Left ventricle myocardium inferior (tissue), 1 donor: ENCODE data around the gene CNOT2. TPM values are rescaled to one million over a fixed set of nuclear protein-coding genes. Genes with fewer than 3 reads are reported as not detected.

Experiments
- DNase-seq: peaks from one replicate; pipeline ENCODE4 v3.0.0-alpha.2; 2020
- H3K27ac ChIP-seq: fragments of 200-600 bp; replicated peaks from 2 replicates; pipeline ENCODE4 v1.8.0; 2021
- H3K27me3 ChIP-seq: fragments of 200-600 bp; 2 replicates; pipeline ENCODE4 v1.8.0; 2021; ENCODE audit warnings: low read depth
- H3K36me3 ChIP-seq: fragments of 200-600 bp; 2 replicates; pipeline ENCODE4 v1.8.0; 2021
- H3K4me1 ChIP-seq: fragments of 200-600 bp; 2 replicates; pipeline ENCODE4 v1.8.0; 2021
- H3K4me3 ChIP-seq: fragments of 200-600 bp; 2 replicates; pipeline ENCODE4 v1.8.0; 2021; ENCODE audit warnings: mild to moderate bottlenecking, moderate library complexity
- H3K9me3 ChIP-seq: fragments of 200-600 bp; replicated peaks from 2 replicates; pipeline ENCODE4 v1.8.0; 2021
- intact Hi-C: fragments of 100-400 bp; cut with micrococcal nuclease; formaldehyde crosslinking; loops from one replicate; pipeline ENCODE4 v1.11.0; 2022
- total RNA-seq: library from RNA; stranded (reverse); fragmentation: NEBNext Ultra II Directional; extraction: Animal tissue kit (Norgen Biotek cat#: 25700); gene quantifications from one replicate; pipeline ENCODE4 v1.2.1, GENCODE V29; 2021
- TF ChIP-seq, protein P1 (sequence below): fragments of 200-600 bp; IDR thresholded peaks from 2 replicates; pipeline ENCODE4 v1.8.0; 2021; ENCODE audit warnings: antibody characterized with exemption, mild to moderate bottlenecking, borderline replicate concordance
- donor health status: DM: no; HTN: yes; CAD: no; lungs with severe emphysema.

CNOT2 gene
- total RNA-seq, 1 donor from 2014 or later: 33.0 TPM

DNA sequence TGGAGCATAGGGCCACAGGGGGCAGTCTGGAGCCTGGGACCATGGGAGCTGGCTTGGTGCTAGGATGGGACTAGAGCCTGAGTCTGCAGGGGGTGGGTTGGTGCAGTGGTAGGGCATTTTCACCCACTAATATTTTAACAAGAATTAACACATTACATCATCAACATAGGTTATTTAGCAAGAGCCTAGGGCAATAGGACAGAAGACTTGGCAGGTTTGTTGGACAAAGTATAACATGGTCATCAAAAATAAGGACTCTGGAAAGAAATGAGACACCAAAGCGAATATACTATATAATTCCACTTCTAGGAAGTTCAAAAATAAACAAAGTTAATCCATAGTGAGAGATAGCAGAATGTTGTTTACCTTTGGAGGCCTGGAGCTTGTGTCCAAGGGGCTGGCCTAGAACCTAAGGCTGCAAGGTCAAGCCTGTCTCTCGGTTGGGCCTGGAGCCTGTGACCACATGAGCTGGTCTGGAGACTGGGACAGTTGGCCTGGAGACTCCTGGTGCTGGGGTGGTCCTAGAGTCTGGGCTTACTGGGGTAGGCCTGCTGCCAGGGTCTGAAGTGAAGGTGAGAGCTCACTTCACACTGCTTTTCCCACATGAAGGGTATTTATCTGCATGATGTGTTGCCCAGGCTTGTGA, 28.1 kb upstream of the CNOT2 start:
- no peaks in the 10 kb centered on the region for H3K4me1 ChIP-seq
- TF ChIP-seq, protein P1, sequence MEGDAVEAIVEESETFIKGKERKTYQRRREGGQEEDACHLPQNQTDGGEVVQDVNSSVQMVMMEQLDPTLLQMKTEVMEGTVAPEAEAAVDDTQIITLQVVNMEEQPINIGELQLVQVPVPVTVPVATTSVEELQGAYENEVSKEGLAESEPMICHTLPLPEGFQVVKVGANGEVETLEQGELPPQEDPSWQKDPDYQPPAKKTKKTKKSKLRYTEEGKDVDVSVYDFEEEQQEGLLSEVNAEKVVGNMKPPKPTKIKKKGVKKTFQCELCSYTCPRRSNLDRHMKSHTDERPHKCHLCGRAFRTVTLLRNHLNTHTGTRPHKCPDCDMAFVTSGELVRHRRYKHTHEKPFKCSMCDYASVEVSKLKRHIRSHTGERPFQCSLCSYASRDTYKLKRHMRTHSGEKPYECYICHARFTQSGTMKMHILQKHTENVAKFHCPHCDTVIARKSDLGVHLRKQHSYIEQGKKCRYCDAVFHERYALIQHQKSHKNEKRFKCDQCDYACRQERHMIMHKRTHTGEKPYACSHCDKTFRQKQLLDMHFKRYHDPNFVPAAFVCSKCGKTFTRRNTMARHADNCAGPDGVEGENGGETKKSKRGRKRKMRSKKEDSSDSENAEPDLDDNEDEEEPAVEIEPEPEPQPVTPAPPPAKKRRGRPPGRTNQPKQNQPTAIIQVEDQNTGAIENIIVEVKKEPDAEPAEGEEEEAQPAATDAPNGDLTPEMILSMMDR: no peak
- H3K27me3 ChIP-seq: no peaks in the 10 kb centered on the region
- peaks cover 41% of the 10 kb centered on the region for H3K9me3 ChIP-seq
- no peak for DNase-seq
- no peak overlapping the region for H3K27ac ChIP-seq
- intact Hi-C loops: no loop called here
- peaks cover 20% of the 10 kb centered on the region for H3K36me3 ChIP-seq
- H3K4me3 ChIP-seq: no peak overlapping the region

DNA sequence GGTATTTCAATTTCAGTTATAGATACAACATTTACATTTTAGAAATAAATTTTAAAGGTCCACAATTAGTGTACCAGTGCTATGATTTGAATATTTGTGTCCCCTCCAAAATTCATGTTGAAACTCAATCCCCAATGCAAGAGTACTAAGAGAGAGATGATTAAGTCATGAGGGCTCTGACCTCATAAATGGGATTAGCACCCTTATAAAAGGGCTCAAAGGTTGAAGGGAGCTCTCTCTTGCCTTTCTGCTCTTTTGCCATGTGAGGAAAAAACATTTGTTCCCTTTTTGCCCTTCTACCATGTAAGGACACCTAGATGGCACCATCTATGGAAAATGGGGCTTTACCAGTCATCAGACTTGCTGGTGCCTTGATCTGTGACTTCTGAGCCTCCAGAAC, 25.8 kb upstream of the CNOT2 start:
- intact Hi-C loops: no loop called here
- Histone ChIP-seq H3K27ac (no peak overlapping the region), H3K9me3 (peaks cover 31% of the 10 kb centered on the region), H3K36me3 (peaks cover 20% of the 10 kb centered on the region), H3K4me1 (no peaks in the 10 kb centered on the region), H3K4me3 (no peak overlapping the region), H3K27me3 (no peaks in the 10 kb centered on the region)
- DNase-seq: no peak
- TF ChIP-seq, protein P1: no peak

DNA sequence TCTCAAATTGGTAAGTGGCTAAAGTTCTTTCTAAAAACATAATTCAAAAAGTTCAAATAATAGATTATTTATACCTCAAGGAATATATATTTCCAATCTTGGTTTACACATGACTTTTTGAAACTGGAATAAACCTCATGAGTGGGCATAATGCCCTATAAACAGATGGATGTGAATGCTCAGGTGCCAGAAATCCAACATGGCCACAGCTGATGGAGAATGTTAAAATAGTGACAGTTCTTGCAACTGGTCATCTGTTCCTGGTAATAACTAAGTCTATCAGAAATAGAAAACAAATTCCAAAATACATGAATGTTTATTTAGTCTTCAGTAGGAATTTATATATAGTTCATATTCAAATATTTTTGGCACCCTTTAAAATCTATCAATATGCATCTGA, 21.6 kb upstream of the CNOT2 start:
- Histone ChIP-seq H3K9me3 (no peaks in the 10 kb centered on the region), H3K36me3 (no peaks in the 10 kb centered on the region), H3K27ac (no peak overlapping the region), H3K27me3 (no peaks in the 10 kb centered on the region), H3K4me3 (no peak overlapping the region), H3K4me1 (no peaks in the 10 kb centered on the region)
- intact Hi-C loops: no loop called here
- TF ChIP-seq, protein P1: no peak
- DNase-seq: no peak

DNA sequence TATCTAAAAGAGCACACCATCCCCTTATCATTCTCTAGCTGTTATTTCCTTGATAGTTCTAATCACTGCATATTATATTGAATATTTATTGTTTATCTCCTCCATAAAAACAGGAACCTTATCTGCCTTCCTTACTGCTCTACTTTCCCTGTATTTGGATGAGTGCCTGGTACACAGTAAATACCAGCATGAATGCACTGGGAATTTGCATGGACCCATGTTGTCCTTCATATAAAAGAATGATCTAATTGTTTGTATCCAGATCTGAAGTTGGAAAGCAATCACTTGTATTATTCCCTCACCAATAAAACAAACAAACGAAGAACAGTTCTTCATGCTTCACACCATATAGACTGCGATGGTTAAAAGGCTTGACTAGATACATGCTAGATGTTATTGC, 15.3 kb upstream of the CNOT2 start:
- intact Hi-C loops: no loop called here

DNA sequence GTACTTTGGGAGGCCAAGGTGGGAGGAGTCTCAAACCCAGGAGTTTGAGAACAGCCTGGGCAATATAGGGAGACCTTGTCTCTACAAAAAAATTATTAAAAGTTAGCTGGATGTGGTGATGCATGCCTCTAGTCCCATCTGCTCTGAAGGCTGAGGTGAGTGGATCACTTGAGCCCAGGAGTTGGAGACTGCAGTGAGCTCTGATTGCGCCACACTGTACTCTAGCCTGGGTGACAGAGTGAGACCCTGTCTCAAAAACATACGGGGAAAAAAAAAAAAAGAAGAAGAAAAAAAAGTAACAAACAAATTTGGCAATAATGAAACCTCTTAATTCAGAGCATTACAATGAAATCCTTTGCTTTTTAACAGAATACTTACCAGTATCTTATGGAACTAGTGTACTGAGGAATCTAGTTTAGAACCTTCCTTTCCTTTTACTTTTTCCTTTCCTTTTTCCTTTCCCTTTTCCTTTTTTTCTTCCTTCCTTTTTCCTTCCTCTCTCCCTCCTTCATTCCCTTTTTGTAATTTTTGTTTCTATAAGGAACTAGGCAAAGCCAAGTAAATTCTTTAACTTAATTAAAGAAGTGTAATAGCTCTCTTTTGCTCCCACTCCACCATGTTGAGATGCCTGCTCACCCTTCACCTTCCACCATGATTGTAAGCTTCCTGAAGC, 12.2 kb upstream of the CNOT2 start:
- intact Hi-C loops: no loop called here
- H3K36me3 ChIP-seq: no peaks in the 10 kb centered on the region
- TF ChIP-seq, protein P1: no peak
- no peaks in the 10 kb centered on the region for H3K9me3 ChIP-seq
- DNase-seq: no peak
- no peak overlapping the region for H3K4me3 ChIP-seq
- no peaks in the 10 kb centered on the region for H3K4me1 ChIP-seq
- no peak overlapping the region for H3K27ac ChIP-seq
- H3K27me3 ChIP-seq: no peaks in the 10 kb centered on the region

More for the DNA sequence above, 15.3 kb upstream of the CNOT2 start:
- H3K36me3 ChIP-seq: no peaks in the 10 kb centered on the region
- H3K4me3 ChIP-seq: no peak overlapping the region
- H3K4me1 ChIP-seq: no peaks in the 10 kb centered on the region
- DNase-seq: no peak
- no peaks in the 10 kb centered on the region for H3K9me3 ChIP-seq
- H3K27me3 ChIP-seq: no peaks in the 10 kb centered on the region
- H3K27ac ChIP-seq: no peak overlapping the region
- TF ChIP-seq, protein P1: no peak
